ENCODE measurements around the gene POLDIP2.

DNA sequence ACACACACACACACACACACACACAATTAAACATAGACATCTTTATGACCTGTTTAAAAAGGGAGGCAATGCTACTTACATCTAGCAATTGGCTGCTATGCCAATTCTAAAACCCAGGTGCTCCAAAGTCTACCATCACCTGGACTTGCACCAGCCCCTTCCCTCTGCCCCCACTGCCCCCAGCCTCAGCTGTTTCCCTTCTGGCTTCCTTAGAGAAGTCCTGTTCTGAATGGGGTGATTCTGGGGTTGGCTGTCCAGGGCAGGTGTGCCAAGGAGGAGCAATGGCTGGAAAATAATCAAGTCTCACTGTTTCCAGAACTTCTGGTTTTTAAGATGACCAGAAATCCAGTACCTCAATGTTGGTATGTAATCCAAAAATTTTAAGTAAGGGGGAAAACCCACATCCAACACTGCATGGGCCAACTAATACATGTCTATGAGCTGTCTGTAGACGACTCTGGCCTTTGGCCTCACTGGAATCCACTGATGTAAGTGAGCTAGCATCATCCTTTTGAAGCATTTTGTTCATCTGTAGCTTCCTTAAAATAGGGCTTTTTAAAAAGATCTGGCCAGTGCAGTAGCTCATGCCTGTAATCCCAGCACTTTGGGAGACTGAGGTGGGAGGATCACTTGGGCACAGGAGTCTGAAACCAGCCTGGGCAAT, 24.1 kb downstream of the POLDIP2 start:
- TF ChIP-seq, protein P1, sequence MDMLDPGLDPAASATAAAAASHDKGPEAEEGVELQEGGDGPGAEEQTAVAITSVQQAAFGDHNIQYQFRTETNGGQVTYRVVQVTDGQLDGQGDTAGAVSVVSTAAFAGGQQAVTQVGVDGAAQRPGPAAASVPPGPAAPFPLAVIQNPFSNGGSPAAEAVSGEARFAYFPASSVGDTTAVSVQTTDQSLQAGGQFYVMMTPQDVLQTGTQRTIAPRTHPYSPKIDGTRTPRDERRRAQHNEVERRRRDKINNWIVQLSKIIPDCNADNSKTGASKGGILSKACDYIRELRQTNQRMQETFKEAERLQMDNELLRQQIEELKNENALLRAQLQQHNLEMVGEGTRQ (IDR thresholded peaks at IDR 0.05; ENCODE audit: borderline replicate concordance, low read depth, low read length): no peak
- TF ChIP-seq EGR1 (IDR thresholded peaks at IDR 0.05; ENCODE audit: borderline replicate concordance in 1 of 2, low read depth in 2 of 2, low read length in 2 of 2): no peak
- TF ChIP-seq ZNF384 (IDR thresholded peaks at IDR 0.05; ENCODE audit: borderline replicate concordance, low read depth, low read length): no peak
- no peak for TF ChIP-seq SPI1 (IDR thresholded peaks at IDR 0.05; ENCODE audit: borderline replicate concordance, insufficient read depth, low read depth, low read length)
- TF ChIP-seq POLR2AphosphoS5 (IDR thresholded peaks at IDR 0.05; ENCODE audit: low read length): no peak
- no peak for TF ChIP-seq RUNX3 (IDR thresholded peaks at IDR 0.05; ENCODE audit: low read length)
- no peak for TF ChIP-seq PAX5 (IDR thresholded peaks at IDR 0.05; ENCODE audit: borderline replicate concordance, low read depth, low read length)
- TF ChIP-seq SP1 (IDR thresholded peaks at IDR 0.05; ENCODE audit: low read depth, low read length): no peak
- no peak for TF ChIP-seq CTCF (IDR thresholded peaks at IDR 0.05 in 2 of 3, conservative IDR thresholded peaks at IDR 0.05 in 1 of 3; ENCODE audit: control insufficient read depth in 2 of 3, extremely low read depth in 1 of 3, insufficient read depth in 1 of 3, low read depth in 3 of 3, low read length in 3 of 3)
- no peak for TF ChIP-seq FOXK2 (IDR thresholded peaks at IDR 0.05)
- no peak for TF ChIP-seq BCLAF1 (IDR thresholded peaks at IDR 0.05)

Measured in GM12878 (cell line).